Stimulated activated CD8-positive, alpha-beta memory T cell treated with anti-CD3 and anti-CD28 coated beads, Interleukin-15, amount 100 ng/mL, for 24 hours (primary cell): ENCODE measurements around the gene NDUFAF3.
"Not testable (repeated sequence)": the region's sequence is repeated elsewhere in the genome, so short reads cannot be mapped to it uniquely, and the experiment has no call there.

Experiments
- DNase-seq: peaks from one replicate; pipeline ENCODE4 v3.0.0-alpha.2; 2020; ENCODE audit warnings: low read depth

Gene NDUFAF3

DNA sequence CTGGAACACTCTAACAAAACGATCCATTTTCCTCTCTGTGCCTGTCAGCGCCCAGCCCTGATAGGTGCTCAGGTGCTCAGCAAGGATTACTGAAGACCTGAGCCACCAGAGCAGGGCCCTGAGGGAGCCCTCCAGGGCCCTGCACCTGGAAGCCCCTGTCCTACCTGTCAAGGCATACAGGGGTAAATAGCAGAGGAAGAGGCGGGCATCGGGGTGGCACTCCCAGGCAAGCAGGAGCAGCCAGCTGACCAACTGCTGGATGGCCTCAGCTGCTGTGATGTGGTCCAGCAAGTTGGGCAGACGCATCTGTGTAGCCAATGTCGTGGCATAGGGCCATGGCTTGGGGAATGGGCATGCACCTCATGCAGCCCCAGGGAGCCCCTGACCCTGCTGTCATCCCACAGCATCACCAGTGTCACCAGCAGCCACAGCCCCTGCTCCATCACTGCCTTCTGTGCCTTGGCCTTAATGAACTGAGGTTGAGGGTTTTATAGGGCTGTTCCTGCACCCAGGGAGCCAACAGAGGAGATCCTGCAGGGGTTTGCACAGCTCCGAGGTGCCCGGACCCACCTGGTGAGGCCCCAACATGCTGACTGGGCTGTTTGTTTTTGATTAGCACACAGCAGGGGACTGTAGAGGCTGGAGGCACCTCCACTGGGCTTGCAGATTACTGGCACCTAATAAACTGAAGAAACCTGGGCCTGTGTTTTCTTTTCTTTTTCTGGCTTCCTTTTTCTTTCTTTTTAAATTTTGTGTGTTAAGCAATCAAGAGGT is 22.6 kb upstream of the NDUFAF3 start:
- DNase-seq: no peak

DNA sequence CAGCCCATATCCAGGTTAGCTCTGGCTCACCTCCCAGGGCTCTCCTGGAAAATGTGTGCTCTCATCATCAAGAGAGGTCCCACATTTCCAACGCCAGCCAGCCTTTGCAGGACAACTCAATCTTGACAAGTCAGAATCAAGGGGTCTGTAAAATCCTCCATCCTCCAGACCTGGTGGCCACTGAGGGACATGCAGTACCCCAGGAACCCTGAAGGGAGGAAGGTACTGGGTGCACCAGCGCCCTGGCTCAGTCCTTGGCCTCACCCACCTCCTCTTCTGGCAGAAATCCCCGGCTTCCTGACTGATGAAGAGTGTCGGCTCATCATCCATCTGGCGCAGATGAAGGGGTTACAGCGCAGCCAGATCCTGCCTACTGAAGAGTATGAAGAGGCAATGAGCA is 20.8 kb upstream of the NDUFAF3 start:
- DNase-seq: no peak

GRCh38 chr3:49004352-49005302 is 17.3 kb upstream of the NDUFAF3 start:
- DNase-seq: no peak

GRCh38 chr3:49005303-49005680 is 16.6 kb upstream of the NDUFAF3 start:
- DNase-seq: no peak

GRCh38 chr3:49005998-49006397 is 15.9 kb upstream of the NDUFAF3 start:
- no peak for DNase-seq

DNA sequence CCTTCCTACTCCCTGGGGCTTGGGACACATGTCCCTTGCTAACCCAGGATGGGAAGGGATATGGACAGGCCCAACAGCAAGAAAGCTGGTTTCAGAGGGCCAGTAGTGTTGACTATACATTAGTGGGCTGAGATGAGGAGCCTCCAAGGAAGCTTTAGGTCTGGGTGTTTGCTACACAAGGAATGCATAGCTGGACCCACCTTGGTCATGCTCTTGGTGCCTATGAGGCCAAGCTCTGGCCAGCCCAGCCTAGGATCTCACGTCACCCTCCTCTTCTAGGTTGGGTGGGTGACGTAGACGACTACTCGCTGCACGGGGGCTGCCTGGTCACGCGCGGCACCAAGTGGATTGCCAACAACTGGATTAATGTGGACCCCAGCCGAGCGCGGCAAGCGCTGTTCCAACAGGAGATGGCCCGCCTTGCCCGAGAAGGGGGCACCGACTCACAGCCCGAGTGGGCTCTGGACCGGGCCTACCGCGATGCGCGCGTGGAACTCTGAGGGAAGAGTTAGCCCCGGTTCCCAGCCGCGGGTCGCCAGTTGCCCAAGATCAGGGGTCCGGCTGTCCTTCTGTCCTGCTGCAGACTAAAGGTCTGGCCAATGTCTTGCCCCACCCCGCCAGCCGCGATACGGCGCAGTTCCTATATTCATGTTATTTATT is 15.4 kb upstream of the NDUFAF3 start:
- no peak for DNase-seq

- DNase-seq: peak; percentile 89
These were observed 14.7 kb upstream of the NDUFAF3 start, which contains the start of gene WDR6 for GRCh38 chr3:49007068-49007770. WDR6 (plus strand) TSS chr3:49007391; CDS start chr3:49007432, 41 bp downstream.

GRCh38 chr3:49007771-49008528 is 14.0 kb upstream of the NDUFAF3 start:
- peak; percentile 71 for DNase-seq

DNA sequence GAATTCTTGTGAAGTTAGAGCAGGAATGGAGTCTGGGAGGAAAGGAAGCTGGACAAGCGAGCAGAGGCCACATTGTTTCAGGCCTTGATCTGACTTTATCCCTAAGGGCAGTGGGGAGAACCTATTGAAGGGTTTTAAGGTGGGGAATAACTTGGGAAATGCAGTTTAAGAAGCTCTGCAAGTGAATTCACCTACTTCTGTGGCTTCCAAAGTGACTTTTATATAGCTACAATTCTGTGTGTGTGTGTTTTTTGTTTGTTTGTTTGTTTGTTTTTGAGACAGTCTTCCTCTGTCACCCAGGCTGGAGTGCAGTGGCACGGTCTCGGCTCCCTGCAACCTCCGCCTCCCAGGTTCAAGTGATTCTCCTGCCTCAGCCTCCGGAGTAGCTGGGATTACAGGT is 13.3 kb upstream of the NDUFAF3 start:
- DNase-seq: not testable (repeated sequence)

DNA sequence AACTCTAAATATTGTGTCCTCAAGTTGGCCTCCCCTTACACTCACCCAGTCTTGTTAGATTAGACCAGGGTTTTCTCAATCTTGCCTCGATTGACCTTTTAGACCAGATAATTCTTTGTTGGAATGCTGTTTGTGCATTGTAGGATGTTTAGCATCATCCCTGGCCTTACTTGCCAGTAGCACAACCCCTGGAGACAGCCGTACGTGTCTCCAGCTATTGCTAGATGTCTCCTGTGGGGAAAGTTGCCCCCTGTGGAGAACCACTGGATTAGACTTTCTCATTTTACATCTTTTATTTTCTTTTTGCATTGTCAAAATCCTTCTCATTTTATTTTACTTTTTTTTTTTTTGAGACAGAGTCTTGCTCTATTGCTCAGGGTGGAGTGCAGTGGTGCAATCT is 12.5 kb upstream of the NDUFAF3 start:
- no peak for DNase-seq

DNA sequence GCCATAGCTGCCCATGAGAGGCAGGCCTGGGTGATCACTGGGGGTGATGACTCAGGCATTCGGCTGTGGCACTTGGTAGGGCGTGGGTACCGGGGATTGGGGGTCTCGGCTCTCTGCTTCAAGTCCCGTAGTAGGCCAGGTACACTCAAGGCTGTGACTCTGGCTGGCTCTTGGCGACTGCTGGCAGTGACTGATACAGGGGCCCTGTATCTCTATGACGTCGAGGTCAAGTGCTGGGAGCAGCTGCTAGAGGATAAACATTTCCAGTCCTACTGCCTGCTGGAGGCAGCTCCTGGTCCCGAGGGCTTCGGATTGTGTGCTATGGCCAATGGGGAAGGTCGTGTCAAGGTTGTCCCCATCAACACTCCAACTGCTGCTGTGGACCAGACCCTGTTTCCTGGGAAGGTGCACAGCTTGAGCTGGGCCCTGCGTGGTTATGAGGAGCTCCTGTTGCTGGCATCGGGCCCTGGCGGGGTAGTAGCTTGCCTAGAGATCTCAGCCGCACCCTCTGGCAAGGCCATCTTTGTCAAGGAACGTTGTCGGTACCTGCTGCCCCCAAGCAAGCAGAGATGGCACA is 9.4 kb upstream of the NDUFAF3 start:
- DNase-seq: no peak

- DNase-seq: no peak
These were observed 8.7 kb upstream of the NDUFAF3 start for GRCh38 chr3:49013113-49013737.

- no peak for DNase-seq
These were observed 7.9 kb upstream of the NDUFAF3 start for GRCh38 chr3:49013738-49014660.

DNA sequence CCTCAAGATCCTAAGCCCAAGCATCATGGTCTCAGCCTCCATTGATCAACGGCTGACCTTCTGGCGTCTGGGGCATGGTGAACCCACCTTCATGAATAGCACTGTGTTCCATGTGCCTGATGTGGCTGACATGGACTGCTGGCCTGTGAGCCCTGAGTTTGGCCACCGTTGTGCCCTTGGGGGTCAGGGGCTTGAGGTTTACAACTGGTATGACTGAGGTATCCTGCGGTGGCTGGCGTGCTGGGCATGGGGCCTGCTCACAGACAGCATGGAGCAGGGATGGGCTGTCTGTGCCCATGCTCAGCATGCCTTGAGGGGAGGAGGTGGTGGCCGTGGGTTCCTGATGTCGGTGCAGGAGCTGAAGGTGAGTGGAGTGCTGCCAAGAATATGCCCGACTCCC is 6.8 kb upstream of the NDUFAF3 start:
- no peak for DNase-seq

DNA sequence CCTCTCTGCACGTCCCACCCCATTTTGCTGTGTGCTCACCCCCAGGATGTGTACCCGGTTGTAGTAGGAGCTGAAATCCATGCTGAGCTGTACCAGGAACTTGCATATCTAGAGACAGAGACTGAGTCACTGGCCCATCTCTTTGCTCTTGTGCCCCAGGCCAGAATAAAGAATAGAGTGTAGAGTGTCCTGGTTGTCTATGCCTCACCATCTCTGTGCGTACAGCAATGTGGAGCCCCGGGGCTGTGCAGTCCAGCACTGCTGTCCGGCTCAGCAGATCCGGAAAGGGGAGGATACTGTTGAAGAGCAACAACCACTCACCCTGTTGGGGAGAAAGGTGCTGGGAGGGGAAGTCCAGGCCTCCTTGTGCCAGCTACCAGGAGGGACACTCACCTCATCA is 6.2 kb upstream of the NDUFAF3 start:
- no peak for DNase-seq

GRCh38 chr3:49016414-49017228 is 5.3 kb upstream of the NDUFAF3 start:
- no peak for DNase-seq

- DNase-seq: no peak
These were observed 4.5 kb upstream of the NDUFAF3 start for GRCh38 chr3:49017229-49017970.
